Measurements from ENCODE around the gene PFKL.

PFKL gene

DNA sequence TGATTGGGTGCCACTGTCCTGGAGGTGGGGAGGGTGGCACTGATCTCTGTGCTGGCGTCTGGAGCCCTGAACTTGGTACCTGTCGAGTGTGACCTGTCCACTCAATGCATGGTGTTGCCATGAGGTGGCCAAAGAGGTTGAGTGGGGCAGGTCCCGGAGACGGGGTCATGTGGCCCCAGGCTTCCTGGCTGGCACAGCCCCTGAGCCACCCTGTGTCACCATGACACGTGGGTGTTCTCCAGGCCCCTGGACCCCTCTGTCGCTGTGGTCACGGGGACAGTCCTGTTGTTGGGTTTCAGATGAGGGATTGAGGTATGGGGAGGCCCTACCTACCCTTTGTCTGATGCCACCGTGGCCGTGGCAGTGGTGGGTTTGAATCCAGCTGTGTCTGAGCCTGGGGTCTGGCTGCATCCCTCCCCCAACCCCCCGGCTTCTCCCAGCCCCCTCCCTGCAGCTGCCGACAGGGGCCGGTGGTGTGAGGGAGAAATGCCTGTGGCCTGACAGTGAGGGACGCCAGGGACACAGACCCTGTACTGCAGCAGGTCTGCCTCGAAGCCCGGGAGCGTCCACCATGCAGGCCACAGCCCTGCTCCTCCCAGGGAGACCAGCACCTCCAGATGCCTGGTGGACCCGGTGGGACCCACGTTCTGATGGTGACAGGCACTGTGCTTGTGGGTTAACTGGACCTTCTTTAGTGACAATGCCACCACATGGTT, 65.6 kb downstream of the PFKL start:
- DNase-seq (ENCODE audit: low spot score), result peak; percentile 26

DNA sequence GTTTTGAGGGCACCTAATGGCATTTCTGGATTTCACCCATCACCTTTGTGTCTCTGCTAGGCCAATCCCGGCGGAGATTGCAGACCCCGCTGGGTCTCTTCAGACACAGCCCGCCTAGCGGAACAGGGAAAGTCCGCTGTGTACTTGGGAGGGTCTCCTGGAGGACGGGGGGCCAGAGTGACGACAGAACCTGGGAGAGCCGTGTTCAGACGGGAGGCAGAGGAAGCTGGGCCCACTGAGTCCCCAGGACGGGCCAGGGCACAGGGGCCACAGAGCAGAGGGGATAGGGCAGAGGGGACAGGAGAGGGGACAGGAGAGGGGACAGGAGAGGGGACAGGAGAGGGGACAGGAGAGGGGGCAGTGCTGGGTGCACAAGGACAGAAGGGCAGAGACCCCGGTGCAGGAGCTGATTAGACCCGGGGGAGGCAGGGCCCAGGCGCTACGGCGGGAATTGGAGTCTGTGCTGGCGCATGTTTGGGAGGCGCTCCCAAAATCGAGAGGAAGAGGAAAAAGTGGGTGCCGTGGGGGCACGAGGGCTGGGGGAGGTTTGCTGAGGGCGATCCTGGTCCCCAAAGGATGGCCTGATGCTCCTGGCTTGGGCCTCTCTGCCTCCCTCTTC, 66.2 kb downstream of the PFKL start:
- DNase-seq (ENCODE audit: low spot score), result no peak

DNA sequence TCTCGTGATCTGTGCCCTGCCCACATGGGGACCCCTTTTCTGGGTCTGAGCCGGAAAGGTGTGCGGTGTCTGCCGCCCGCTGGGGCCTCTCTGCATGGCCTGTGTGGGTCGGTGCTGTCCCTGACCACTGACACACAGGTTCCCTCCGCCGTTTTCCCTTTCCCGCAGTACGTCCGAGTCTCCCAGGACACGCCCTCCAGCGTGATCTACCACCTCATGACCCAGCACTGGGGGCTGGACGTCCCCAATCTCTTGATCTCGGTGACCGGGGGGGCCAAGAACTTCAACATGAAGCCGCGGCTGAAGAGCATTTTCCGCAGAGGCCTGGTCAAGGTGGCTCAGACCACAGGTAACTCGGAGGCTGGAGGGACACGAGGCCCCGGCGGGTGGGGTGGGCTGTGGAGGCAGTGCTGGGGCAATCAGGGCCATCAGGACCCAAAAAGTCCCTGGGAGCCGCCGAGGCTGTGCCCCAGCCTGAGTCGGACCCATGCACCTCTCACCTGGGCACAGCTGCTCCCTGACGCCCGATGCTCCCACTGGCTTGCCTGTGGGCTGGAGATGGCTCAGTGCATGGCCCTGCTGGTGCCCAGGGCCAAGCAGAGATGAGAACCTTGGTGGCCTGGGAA, 66.8 kb downstream of the PFKL start:
- DNase-seq (ENCODE audit: low spot score), result peak; percentile 27

DNA sequence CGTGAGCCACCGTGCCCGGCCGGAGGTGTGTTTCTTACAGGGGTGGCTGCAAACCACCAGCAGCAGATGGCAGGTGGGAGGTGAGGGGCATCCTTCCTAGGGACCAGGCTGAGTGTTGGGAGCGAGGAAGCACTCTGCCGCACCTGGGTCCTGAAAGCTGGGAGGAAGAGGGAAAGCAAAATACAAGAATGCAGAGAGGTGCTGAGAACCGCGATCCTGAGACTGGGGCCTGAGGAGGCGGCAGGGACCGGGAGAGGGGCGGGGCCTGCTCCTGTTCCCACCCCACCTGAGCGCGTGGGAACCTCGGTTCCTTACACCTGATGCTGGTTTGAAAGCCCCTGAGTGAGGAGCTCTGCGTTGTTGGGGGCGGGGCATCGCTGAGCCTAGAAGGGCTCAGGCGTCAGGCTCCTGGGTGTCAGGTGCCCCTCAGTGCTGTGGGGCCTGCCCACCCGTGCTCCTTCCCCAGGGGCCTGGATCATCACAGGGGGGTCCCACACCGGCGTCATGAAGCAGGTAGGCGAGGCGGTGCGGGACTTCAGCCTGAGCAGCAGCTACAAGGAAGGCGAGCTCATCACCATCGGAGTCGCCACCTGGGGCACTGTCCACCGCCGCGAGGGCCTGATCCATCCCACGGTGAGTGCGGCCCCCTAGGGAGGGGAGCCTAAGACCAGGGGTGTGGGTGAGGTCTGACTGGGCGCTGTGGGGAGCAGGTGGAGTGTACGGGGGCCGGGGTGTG, 69.0 kb downstream of the PFKL start:
- peak; percentile 52 for DNase-seq (ENCODE audit: low spot score)

DNA sequence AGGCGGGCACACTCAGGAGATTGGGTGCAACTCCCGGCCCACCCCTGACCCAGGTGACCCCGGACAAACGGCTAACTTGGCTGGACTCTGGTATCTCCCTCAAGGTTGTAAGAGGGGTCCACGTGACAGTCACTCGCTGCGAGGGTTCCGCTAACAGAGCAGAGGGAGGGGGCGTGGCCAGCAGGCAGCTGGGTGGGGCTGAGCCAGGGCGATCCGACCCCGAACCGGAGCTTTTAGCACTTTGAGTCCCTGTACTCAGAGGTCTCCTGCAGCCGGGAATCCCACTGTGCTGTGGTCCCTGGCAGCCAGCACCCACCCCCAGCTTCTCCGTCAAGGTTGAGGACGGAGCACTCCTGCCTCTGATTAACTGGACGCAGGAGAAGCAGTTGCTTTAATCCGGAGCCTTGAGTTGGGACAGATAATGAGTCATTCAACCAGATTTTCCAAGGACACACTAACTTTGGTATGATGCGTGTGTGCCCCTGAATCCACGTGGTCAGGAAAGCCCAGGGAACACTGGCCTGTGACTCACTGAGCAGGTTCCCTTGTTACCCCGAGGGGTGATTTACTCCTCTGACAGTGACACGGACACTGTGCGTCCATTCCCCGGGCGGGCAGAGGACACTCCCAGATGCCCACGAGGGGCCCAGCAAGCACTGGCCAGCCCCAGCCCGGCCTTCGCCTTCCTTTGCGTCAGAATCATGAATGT, 70.3 kb downstream of the PFKL start:
- peak; percentile 58 for DNase-seq (ENCODE audit: low spot score)

DNA sequence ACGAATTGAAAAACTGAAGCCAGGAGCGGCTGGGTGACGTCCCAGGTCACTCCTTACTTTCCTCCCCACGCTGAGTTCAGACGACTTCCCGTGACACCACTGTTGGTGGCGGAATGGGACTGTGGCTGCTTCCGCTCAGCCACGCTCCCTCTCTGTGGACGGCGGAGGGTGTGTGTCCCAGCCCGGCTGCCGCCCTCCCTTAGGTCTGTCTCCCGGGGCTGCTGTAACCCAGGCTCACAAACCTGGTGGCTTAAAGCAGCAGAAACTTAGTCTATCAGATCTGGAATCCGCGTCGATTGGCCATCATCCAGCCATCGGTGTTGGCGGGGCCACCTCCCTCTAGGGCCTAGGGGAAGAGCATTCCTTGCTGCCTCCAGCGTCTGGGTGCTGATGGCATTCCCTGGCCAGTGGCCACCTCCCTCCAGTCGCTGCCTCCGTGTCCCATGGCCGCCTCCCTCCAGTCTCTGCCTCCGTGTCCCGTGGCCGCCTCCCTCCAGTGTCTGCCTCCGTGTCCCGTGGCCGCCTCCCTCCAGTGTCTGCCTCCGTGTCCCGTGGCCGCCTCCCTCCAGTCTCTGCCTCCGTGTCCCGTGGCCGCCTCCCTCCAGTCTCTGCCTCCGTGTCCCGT, 71.0 kb downstream of the PFKL start:
- peak; percentile 38 for DNase-seq (ENCODE audit: low spot score)

DNA sequence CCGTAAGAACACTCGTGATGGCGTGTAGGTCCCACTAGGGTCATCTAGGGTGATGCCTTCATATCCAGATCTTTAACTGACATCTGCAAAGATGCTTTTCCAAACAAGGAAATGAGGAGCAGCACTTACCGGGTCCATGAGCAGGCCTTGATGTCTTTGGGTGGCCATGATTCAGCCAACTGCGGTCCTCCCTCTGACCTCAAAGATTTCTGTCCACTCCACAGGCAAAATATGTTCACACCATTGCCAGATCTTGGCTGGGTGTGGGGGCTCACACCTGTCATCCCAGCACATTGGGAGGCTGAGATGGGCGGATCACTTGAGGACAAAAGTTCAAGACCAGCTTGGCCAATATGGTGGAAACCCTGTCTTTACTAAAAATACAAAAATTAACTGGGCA, 71.7 kb downstream of the PFKL start:
- no peak for DNase-seq (ENCODE audit: low spot score)

DNA sequence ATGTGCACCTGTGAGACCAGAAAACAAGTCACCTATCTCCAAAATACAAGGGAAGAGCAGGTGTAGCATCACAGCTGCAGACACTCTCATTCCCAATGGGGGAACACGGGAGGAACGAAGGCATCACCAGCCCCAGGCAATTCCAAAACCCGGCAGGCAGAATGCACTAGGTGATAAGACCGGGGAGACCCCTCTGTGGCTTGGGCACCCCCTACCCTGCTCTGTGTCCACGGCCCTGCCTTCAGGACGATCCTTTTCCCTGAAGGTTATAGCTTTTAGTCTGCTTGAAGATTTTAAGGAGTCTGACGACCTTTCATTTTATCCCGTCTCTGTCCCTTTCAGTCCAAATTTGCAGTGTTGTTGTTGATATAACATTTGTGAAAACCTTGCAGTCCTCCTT, 72.8 kb downstream of the PFKL start:
- peak; percentile 26 for DNase-seq (ENCODE audit: low spot score)

DNA sequence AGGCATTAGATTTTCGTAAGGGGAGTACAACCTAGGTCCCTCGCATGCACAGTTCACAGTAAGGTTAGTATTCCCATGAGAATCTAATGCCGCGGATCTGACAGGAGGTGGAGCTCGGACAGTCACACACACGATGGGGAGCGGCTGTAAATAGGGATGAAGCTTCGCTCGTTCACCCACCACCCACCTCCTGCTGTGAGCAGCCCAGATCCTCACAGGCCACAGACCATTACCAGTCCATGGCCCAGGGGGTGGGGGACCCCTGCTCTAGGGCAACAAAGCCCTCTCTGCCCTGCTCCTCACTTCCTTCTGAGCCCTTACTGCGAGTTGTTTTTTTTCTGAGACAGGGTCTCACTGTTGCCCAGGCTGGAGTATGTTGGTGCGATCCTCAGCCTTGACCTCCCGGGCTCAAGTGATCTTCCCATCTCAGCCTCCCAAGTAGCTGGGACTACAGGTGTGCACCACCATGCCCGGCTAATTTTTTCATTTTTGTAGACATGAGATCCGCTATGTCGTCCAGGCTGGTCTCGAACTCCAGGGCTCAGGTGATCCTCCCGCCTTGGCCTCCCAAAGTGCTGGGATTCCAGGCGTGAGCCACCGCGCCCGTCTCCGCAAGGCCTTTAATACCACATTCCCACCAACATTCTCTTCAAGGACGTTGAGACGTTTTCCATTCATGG, 74.9 kb downstream of the PFKL start:
- DNase-seq (ENCODE audit: low spot score), result no peak

DNA sequence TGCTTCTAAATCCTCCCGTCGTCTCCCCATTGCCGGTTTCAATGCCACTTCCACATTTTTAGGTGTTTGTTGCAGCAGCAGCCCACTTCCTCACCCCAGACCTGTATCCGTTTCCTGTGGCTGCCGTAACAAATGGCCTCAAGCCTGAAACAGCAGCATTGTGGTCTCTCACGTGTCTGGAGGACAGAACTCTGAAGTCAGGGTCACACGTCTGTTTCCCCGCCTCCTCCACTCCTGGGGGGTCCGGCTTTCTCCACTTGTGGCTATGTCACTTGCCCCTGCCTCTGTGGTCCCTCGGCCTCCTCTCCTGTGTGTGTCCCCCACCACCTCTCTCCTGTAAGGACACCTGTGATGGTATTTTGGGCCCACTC, 75.4 kb downstream of the PFKL start:
- no peak for DNase-seq (ENCODE audit: low spot score)

DNA sequence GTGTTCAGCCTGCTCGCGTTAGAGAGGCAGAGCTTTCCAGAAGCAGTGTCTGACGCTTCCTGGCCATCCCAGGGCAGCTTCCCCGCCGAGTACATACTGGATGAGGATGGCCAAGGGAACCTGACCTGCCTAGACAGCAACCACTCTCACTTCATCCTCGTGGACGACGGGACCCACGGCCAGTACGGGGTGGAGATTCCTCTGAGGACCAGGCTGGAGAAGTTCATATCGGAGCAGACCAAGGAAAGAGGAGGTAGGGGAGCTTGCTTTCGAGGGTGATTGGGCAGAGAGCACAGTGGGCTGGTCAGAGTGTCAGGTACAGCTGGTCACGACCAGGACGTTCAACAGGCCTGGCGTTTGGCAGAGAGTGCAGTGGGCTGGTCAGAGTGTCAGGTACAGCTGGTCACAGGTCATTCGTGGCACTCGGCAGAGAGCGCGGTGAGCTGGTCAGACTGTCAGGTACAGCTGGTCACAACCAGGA, 75.9 kb downstream of the PFKL start:
- peak; percentile 10 for DNase-seq (ENCODE audit: low spot score)

DNA sequence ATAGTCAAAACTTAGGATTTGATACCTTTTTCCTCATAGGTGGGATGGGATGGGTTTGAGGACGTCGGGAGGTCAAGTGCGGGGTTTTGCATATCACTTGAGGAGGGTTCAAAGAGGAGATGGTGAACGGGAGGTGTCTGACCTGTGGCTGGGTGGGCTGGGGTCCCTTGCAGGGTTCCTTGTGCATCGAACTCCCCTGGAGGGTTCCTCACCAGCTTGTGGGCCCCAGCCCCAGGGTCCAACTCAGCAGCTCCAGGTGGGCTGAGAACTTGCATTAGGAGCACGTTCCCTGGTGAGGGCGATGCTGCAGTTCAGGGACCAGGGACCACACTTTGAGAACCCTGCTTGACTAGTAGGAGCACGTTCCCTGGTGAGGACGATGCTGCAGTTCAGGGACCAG, 76.8 kb downstream of the PFKL start:
- peak; percentile 9 for DNase-seq (ENCODE audit: low spot score)
